OCI-M1 (cell line): ENCODE results near the gene NECAP2.
"Not testable (repeated sequence)": the region's sequence is repeated elsewhere in the genome, so short reads cannot be mapped to it uniquely, and the experiment has no call there.

Experiments used
- DNase-seq: peaks from one replicate; lab custom pipeline; 2025; lab: John Stamatoyannopoulos, UW

NECAP2 gene

DNA sequence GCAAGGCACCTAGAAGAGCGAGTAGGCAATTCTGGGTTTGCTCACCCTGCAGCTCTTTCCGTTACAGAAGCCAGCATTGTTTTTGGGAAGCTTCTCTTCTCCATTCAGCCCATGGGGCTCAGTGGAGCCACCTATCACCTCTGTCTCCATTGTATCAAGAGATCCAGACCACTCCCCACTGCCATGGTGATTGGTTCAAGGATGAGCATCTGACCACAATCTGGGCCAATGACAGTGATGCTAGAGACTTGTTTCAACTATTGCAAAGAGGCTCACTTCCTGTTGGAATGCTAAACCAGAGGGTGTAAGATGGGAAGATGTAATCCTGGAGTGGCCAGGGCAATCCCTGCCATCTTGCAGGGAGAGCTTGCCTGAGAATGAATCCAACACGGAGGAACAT lies 9.9 kb upstream of the NECAP2 start:
- peak; percentile 51 for DNase-seq

GRCh38 chr1:16433030-16433429 lies 7.5 kb upstream of the NECAP2 start:
- DNase-seq: no peak

DNA sequence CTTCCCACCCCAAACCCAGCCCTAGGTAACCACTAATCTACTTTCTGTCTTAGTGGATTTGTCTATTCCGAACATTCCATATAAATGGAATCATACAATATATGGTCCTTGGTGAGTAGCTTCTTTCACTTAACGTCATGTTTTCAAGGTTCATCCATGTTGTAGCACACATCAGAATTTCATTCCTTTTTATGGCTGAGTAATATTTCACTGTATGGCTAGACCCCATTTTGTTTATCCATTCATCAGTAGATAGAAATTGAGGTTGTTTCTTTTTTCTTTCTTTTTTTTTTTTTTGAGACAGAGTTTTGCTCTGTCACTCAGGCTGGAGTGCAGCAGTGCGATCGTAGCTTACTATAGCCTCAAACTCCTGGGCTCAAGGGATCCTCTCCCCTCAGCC lies 6.5 kb upstream of the NECAP2 start:
- no peak for DNase-seq

- no peak for DNase-seq
Measured at GRCh38 chr1:16434501-16434900, 6.0 kb upstream of the NECAP2 start.

GRCh38 chr1:16436946-16437474 lies 3.5 kb upstream of the NECAP2 start, which contains the start of gene SPATA21:
Gene SPATA21 (minus strand): TSS chr1:16437424. CDS start chr1:16431371, 6,053 bp downstream.
- DNase-seq: no peak

- DNase-seq: no peak
Measured at GRCh38 chr1:16438516-16438915, 2.0 kb upstream of the NECAP2 start.

DNA sequence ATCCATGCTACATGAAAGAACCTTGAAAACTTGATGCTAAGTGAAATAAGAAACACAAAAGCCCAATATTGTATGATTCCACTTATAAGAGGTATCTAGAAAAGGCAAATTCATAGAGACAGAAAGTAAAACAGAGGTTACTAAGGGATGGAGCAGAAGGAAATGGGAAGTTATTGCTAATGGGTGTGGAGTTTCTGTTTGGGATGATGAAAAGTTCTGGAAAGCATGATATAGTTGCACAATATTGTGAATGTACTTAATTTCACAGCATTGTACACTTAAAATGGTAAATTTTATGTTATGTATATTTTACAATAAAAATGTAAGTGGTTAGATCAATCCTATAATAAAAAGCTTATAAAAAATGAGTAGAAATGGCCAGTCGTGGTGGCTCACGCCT lies 1.6 kb upstream of the NECAP2 start:
- DNase-seq: no peak

- peak; percentile 61 for DNase-seq
Measured at GRCh38 chr1:16440131-16440469, 424 bp upstream of the NECAP2 start.

DNA sequence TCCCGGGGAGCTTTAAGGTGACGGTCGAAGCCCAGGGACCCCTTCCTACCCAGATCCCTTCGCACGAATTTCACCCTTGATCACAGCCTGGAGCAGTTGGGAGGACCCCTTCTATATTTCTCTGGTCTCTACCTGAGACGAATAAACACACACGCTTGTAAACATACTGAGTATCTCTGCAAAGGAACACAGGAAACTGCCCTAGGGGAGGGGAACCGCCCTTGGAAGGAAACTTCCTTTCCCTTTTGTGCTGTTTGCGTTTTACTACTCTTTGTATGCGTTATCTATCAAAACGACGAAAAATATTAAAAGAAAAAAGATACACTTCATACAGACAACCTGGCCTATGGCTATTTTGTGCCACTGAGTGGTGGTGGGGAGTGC lies 750 bp downstream of the NECAP2 start:
- DNase-seq: peak; percentile 55

DNA sequence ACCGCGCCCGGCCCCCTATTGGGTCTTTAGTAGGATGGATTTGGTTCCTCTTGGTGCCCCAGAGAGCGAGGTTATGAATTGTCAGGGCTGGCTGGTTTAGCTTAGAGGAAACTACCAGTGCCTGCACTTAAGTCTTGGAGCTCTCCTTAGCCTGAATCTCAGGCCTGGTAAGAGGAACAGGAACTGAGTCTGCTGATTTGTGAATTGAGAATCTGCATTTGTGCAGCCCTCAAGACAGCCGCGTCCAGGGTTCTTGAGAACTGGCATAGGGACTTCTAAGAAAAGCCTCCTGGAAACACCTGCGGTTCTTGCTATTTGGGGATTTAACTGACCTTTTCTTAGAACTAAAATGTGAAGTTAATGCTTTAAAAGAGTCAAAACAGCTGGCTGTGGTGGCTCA lies 1.7 kb downstream of the NECAP2 start:
- no peak for DNase-seq

DNA sequence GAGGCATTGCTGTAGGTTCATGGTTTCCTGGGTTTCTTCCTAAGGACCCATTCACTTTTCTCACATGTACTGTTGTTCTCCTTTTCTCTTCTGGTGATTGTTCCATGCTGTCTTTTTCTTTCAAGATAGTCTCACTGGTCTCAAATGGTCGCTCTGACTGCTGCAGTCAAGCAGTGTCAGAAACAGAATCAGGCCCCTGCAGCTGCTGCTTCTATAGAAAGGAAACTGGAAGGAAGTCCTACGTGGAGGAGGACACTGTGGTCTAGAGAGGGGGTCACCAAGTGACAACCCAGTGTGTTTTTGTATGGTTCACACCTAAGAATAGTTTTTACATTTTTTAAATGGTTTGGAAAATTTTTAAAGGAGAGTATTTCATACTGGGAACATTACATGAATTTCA lies 2.4 kb downstream of the NECAP2 start:
- DNase-seq: no peak

GRCh38 chr1:16443975-16444770 lies 3.6 kb downstream of the NECAP2 start:
- no peak for DNase-seq

DNA sequence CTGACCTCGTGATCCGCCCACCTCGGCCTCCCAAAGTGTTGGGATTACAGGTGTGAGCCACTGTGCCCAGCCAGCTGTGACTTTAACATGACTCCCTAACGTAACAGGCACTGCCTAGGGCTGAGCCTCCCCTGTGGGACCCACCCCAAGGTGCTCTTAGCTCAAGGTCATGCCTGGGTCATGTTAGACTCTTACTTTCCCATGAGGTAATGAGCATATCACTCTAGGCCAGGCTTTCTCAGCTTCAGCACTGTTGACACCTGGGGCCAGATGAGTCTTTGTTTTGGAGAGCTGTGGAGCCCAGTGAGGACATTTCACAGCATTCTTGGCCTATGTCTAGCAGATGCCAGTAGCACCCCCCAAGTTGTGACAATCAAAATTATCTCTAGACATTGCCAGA lies 4.5 kb downstream of the NECAP2 start:
- DNase-seq: no peak

DNA sequence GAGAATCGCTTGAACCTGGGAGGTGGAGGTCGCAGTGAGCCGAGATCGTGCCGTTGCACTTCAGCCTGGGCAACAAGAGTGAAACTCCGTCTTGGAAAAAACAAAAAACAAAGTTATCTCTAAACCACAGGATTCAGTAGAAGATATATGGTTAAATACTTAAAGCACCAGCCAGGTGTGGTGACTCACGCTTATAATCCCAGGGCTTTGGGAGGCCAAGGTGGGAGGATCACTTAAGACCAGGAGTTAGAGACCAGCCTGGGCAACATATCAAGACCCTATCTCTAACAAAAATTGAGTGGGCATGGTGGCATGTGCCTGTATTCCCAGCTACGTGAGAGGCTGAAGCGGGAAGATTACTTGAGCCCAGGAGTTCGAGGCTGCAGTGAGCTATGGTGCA lies 5.6 kb downstream of the NECAP2 start:
- DNase-seq: no peak

DNA sequence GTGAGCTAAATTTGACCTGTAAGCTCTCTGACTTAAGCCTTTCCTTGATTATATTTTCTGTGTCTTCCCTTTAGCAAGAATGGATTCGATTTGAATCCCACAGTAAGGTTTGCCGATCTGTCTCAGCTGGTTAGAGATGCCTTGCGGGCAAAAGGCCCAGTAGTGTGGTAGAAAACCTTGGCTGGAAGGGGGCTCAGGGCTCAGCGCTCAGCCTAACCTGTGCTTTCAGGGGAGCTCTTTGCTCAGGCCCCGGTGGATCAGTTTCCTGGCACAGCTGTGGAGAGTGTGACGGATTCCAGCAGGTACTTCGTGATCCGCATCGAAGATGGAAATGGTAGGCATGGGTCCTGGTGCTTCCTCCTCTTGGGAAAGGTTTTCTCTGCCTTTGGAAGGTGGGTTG lies 7.1 kb downstream of the NECAP2 start:
- no peak for DNase-seq

- no peak for DNase-seq
Measured at GRCh38 chr1:16449065-16449464, 8.5 kb downstream of the NECAP2 start.

- no peak for DNase-seq
Measured at GRCh38 chr1:16449666-16450065, 9.1 kb downstream of the NECAP2 start.

- no peak for DNase-seq
Measured at GRCh38 chr1:16450863-16451481, 10.4 kb downstream of the NECAP2 start.

DNA sequence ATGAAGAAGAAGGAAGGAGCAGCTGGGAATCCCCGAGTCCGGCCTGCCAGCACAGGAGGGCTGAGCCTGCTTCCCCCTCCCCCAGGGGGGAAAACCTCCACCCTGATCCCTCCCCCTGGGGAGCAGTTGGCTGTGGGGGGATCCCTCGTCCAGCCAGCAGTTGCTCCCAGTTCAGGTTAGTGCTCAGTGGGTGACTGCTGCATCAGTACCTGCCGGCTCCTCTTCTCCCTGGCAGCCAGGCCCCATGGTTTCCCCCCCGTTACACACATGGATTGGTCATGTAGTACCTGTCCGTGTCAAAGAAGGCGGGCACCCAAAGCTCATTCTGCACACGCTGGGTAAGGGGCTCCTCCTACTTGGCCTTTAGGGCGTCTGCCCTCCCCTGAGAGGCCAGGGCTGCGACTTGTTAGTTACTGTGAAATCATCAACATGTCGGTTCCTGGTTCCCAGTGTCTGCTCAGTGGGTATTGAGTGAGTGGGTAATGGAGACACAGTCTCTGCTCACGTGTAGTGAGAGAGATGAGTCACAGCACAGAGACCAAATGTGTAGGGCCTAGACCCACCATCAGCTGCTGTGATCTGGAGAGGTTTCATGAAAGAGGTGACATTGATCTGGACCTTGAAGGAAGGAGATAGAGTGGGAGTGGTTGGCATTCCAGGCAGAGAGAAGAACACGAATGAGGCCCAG lies 11.5 kb downstream of the NECAP2 start:
- no peak for DNase-seq

- peak; percentile 18 for DNase-seq
Measured at GRCh38 chr1:16454909-16455308, 14.4 kb downstream of the NECAP2 start.

- not testable (repeated sequence) for DNase-seq
Measured at GRCh38 chr1:16456151-16456550, 15.6 kb downstream of the NECAP2 start.

- no peak for DNase-seq
Measured at GRCh38 chr1:16458831-16459230, 18.3 kb downstream of the NECAP2 start.

- DNase-seq: no peak
Measured at GRCh38 chr1:16459352-16459925, 18.9 kb downstream of the NECAP2 start.
